Adrenal gland (tissue), 12 donors: ENCODE measurements around the gene CHID1. TPM values are rescaled to one million over a fixed set of nuclear protein-coding genes. Genes with fewer than 3 reads are reported as not detected.
A peak's percentile ranks its signal among the peaks of the same experiment; 100 is the strongest.

Experiments used
- DNase-seq, 7 donors: peaks; one replicate each; pipeline ENCODE4 v3.0.0-alpha.2; 2019 to 2020
- H3K27ac ChIP-seq, 5 donors: fragments of 200-600 bp; sonication (generic) in 4 of 5; 1 replicate in 3 of 5; 2 replicates in 2 of 5; pipeline versions ENCODE4 v1.5.1 to v1.8.0; 2016 to 2020; ENCODE audit warnings: mild to moderate bottlenecking in 1 of 5
- H3K27me3 ChIP-seq: fragments of 200-600 bp; 2 replicates; pipeline ENCODE4 v1.8.0; 2021
- H3K36me3 ChIP-seq, 2 donors: fragments of 200-600 bp; replicated peaks in 1 of 2; 1 replicate in 1 of 2; 2 replicates in 1 of 2; pipeline versions ENCODE4 v1.5.1 to v1.8.0; 2018 to 2022
- H3K4me1 ChIP-seq, 2 donors: fragments of 200-600 bp; replicated peaks in 1 of 2; 1 replicate in 1 of 2; 2 replicates in 1 of 2; pipeline versions ENCODE4 v1.5.1 to v1.8.0; 2018 to 2021
- H3K4me3 ChIP-seq, 4 donors: fragments of 200-600 bp; sonication (generic) in 3 of 4; one replicate each; pipeline ENCODE4 v1.5.1; 2016 to 2018
- H3K9me3 ChIP-seq, 3 donors: fragments of 200-600 bp; sonication (generic) in 1 of 3; replicated peaks in 1 of 3; 1 replicate in 2 of 3; 2 replicates in 1 of 3; pipeline versions ENCODE4 v1.5.1 to v1.8.0; 2016 to 2021
- CTCF ChIP-seq, 6 experiments: fragments of 450-650 bp in 4 of 6; fragments of 200-600 bp in 2 of 6; sonication (generic) in 1 of 6; IDR thresholded peaks; 1 replicate in 5 of 6; 2 replicates in 1 of 6; pipeline versions ENCODE4 v1.5.1 to v1.8.0; 2016 to 2021; ENCODE audit warnings: antibody characterized with exemption in 6 of 6, mild to moderate bottlenecking in 2 of 6, moderate library complexity in 1 of 6
- POLR2A ChIP-seq, 2 donors: fragments of 450-650 bp; IDR thresholded peaks; one replicate each; pipeline ENCODE4 v1.6.1; 2017; ENCODE audit warnings: antibody characterized with exemption in 2 of 2, mild to moderate bottlenecking in 2 of 2, moderate library complexity in 1 of 2
- WGBS, 4 donors: extraction: QIAGEN DNeasy Blood & Tissue Kit in 2 of 4; methylation state at CpG; one replicate each; pipeline versions ENCODE4 v1.1.5 to v1.1.7; 2013 to 2017; 5-methylcytosine and 5-hydroxymethylcytosine counted together
- intact Hi-C, 2 donors: fragments of 100-400 bp; cut with DNase I; formaldehyde crosslinking; loops; one replicate each; pipeline versions ENCODE4 v1.14.1 to v1.15.0; 2022 to 2023
- polyA plus RNA-seq, 3 donors: library from polyadenylated mRNA; stranded (reverse); fragments of 200-250 nt in 2 of 3; fragments of 350-450 nt in 1 of 3; fragmentation: Illumina TruSeq in 1 of 3; extraction: RNeasy Lipid Tissue Mini Kit (QIAGEN cat#74804) in 1 of 3; gene quantifications; one replicate each; pipeline ENCODE4 v1.2.3, GENCODE V29; 2013 to 2014
- total RNA-seq, 9 donors: library from RNA; depleted of rRNA in 4 of 9; stranded (reverse); fragments of >200 nt in 4 of 9; fragments of 120-200 nt in 1 of 9; fragmentation: NEBNext Ultra II Directional in 1 of 9; extraction: Animal tissue kit (Norgen Biotek cat#: 25700) in 1 of 9; gene quantifications; one replicate each; pipeline versions ENCODE4 v1.1.0 to v1.2.4, GENCODE V29; 2013 to 2023
- donor health status: healthy with polysubstance abuse.
- donor health status: Bipolar disorder and iron deficiency.
- donor health status: DM: yes; HTN: yes; CAD: no.
- donor health status: DM: no; HTN: no; CAD: no.
- donor health status: DM: no; HTN: no; CAD: no.
- donor health status: DM: yes; HTN: yes; CAD: no.

The CHID1 gene
- total and polyA plus RNA-seq, 12 donors: 39.2 to 220 (median 96.6) TPM

- intact Hi-C loops: no loop called here
- Histone ChIP-seq H3K27me3 (no peaks in the 10 kb centered on the region), H3K27ac (peak overlapping the region; percentile 10 to 77 (median 57)), H3K36me3 (no peaks in the 10 kb centered on the region), H3K4me3 (no peak overlapping the region), H3K4me1 (peaks cover 4 to 61% of the 10 kb centered on the region in 2 donors), H3K9me3 (no peaks in the 10 kb centered on the region)
- no peak for TF ChIP-seq CTCF (IDR thresholded peaks at IDR 0.05)
- no peak for TF ChIP-seq POLR2A (IDR thresholded peaks at IDR 0.05)
- no peak for DNase-seq
- 50 to 60% (median 53%) methylated on average over 14 of the region's 14 CpGs for WGBS, 4 donors
Observed at GRCh38 chr11:933142-933851, 22.7 kb upstream of the CHID1 start.

GRCh38 chr11:932435-932834 lies 21.8 kb upstream of the CHID1 start:
- no peaks in the 10 kb centered on the region for H3K9me3 ChIP-seq
- H3K4me3 ChIP-seq: no peak overlapping the region
- H3K27ac ChIP-seq: peak overlapping the region; percentile 10 to 77 (median 57)
- no peaks in the 10 kb centered on the region for H3K27me3 ChIP-seq
- H3K36me3 ChIP-seq: no peaks in the 10 kb centered on the region
- intact Hi-C loops: no loop called here
- peaks cover 4 to 60% of the 10 kb centered on the region in 2 donors for H3K4me1 ChIP-seq
- TF ChIP-seq CTCF (IDR thresholded peaks at IDR 0.05) (no peak), POLR2A (IDR thresholded peaks at IDR 0.05) (no peak)
- DNase-seq: peak in 1 of 7 donors; percentile 38
- WGBS, 4 donors: 25 to 38% (median 36%) methylated on average over 4 of the region's 4 CpGs

GRCh38 chr11:931385-931784 lies 20.8 kb upstream of the CHID1 start:
- TF ChIP-seq POLR2A (IDR thresholded peaks at IDR 0.05): no peak
- TF ChIP-seq CTCF (IDR thresholded peaks at IDR 0.05): no peak
- intact Hi-C loops: no loop called here
- WGBS, 4 donors: 58 to 62% (median 61%) methylated on average over 3 of the region's 3 CpGs
- H3K4me3 ChIP-seq: no peak overlapping the region
- no peaks in the 10 kb centered on the region for H3K36me3 ChIP-seq
- H3K4me1 ChIP-seq: peaks cover 8 to 64% of the 10 kb centered on the region in 2 donors
- DNase-seq: no peak
- H3K27me3 ChIP-seq: no peaks in the 10 kb centered on the region
- H3K9me3 ChIP-seq: no peaks in the 10 kb centered on the region
- peak overlapping the region in 2 of 5 donors; percentile 71 to 77 for H3K27ac ChIP-seq

GRCh38 chr11:929405-929804 lies 18.8 kb upstream of the CHID1 start:
- no peak for DNase-seq
- H3K4me1 ChIP-seq: peaks cover 8 to 69% of the 10 kb centered on the region in 2 donors

More at GRCh38 chr11:929405-929804, 18.8 kb upstream of the CHID1 start:
- intact Hi-C loops: no loop called here
- H3K4me3 ChIP-seq: no peak overlapping the region
- H3K9me3 ChIP-seq: no peaks in the 10 kb centered on the region
- 92 to 98% (median 95%) methylated on average over 11 of the region's 11 CpGs for WGBS, 4 donors
- TF ChIP-seq POLR2A (IDR thresholded peaks at IDR 0.05) (no peak), CTCF (IDR thresholded peaks at IDR 0.05) (no peak)
- H3K27ac ChIP-seq: peak overlapping the region in 2 of 5 donors; percentile 21 to 39
- no peaks in the 10 kb centered on the region for H3K36me3 ChIP-seq
- no peaks in the 10 kb centered on the region for H3K27me3 ChIP-seq
